A673 (cell line): ENCODE measurements around the gene CAMSAP3. TPM values are rescaled to one million over a fixed set of nuclear protein-coding genes. Genes with fewer than 3 reads are reported as not detected.

Source experiments
- BruUV-seq: library from RNA; stranded (reverse); fragments of 400-500 nt; replicated peaks from 2 replicates; lab custom pipeline; 2021; lab: Mats Ljungman, UMichigan
- CTCF ChIA-PET: fragments of 300-600 bp; sonication (Branson Sonifier 250); formaldehyde crosslinking; loops from one replicate; lab custom pipeline; 2022; ENCODE audit warnings: antibody characterized with exemption; lab: Charles Lee
- POLR2A ChIA-PET: fragments of 300-600 bp; sonication (Branson Sonifier 250); formaldehyde crosslinking; loops from one replicate; lab custom pipeline; 2022; ENCODE audit warnings: antibody characterized with exemption; ENCODE audit not compliant: low non-redundant PET; lab: Charles Lee
- DNase-seq: peaks from one replicate; pipeline ENCODE4 v3.0.0-alpha.2; 2015; ENCODE audit warnings: low spot score
- H3K27ac ChIP-seq: fragments of 200-600 bp; sonication (generic); 2 replicates; pipeline ENCODE4 v1.5.1; 2016; ENCODE audit warnings: mixed run types, low read depth, mild to moderate bottlenecking, mixed read lengths, antibody characterized with exemption, low read length; ENCODE audit not compliant: poor library complexity, severe bottlenecking
- H3K27me3 ChIP-seq: fragments of 200-600 bp; sonication (generic); replicated peaks from 2 replicates; pipeline ENCODE4 v1.6.1; 2017; ENCODE audit warnings: mixed run types, low read depth, mild to moderate bottlenecking, mixed read lengths, antibody characterized with exemption, low read length; ENCODE audit not compliant: insufficient read depth, poor library complexity
- H3K36me3 ChIP-seq: fragments of 200-600 bp; sonication (generic); 2 replicates; pipeline ENCODE4 v1.6.1; 2016; ENCODE audit warnings: mixed run types, mild to moderate bottlenecking, mixed read lengths, antibody characterized with exemption, low read length; ENCODE audit not compliant: insufficient read depth, poor library complexity, severe bottlenecking
- H3K4me1 ChIP-seq: fragments of 200-600 bp; sonication (generic); 2 replicates; pipeline ENCODE4 v1.6.1; 2017; ENCODE audit warnings: mixed run types, mild to moderate bottlenecking, mixed read lengths, antibody characterized with exemption, low read length; ENCODE audit not compliant: insufficient read depth, poor library complexity, severe bottlenecking
- H3K4me3 ChIP-seq: fragments of 200-600 bp; sonication (generic); 2 replicates; pipeline ENCODE4 v1.5.1; 2016; ENCODE audit warnings: low read depth, mixed run types, mild to moderate bottlenecking, mixed read lengths, low read length; ENCODE audit not compliant: poor library complexity, severe bottlenecking
- H3K9me3 ChIP-seq: fragments of 200-600 bp; sonication (generic); 2 replicates; pipeline ENCODE4 v1.6.1; 2016; ENCODE audit warnings: mixed run types, low read depth, mild to moderate bottlenecking, mixed read lengths, antibody characterized with exemption, low read length; ENCODE audit not compliant: poor library complexity, severe bottlenecking
- CTCF ChIP-seq: fragments of 300-800, 200-600 bp; sonication (generic); conservative IDR thresholded peaks from 2 replicates; pipeline ENCODE4 v1.5.1; 2017; ENCODE audit warnings: low read depth, mild to moderate bottlenecking, antibody characterized with exemption, low read length, moderate library complexity, mixed read lengths
- EZH2 ChIP-seq: fragments of 200-600 bp; sonication (generic); IDR thresholded peaks from 2 replicates; pipeline ENCODE4 v1.6.1; 2017; ENCODE audit warnings: borderline replicate concordance, low read depth, mild to moderate bottlenecking, mixed read lengths, antibody characterized with exemption, low read length; ENCODE audit not compliant: poor library complexity, severe bottlenecking
- intact Hi-C: fragments of 100-400 bp; cut with micrococcal nuclease; formaldehyde crosslinking; loops from one replicate; pipeline ENCODE4 v1.10.0; 2022; ENCODE audit not compliant: unreplicated experiment
- total RNA-seq: library from RNA; stranded (reverse); gene quantifications from 2 replicates; pipeline ENCODE4 v1.2.3, GENCODE V29; 2021

CAMSAP3 gene
- total RNA-seq, 1 experiment from 2014 or later: 1.2 TPM

GRCh38 chr19:7633698-7634097 is 38.0 kb downstream of the CAMSAP3 start, which contains the start of gene PCP2:
Gene PCP2, minus strand, starts transcription at chr19:7633719. Its CDS starts 262 bp downstream, at chr19:7633457.
- H3K4me3 ChIP-seq: no peak within 1 kb of the TSS
- POLR2A ChIA-PET: no interaction called here
- DNase-seq: no peak
- no peak within 1 kb of the TSS for H3K27ac ChIP-seq
- intact Hi-C loops: no loop called here
- CTCF ChIA-PET: no interaction called here
- TF ChIP-seq EZH2 (no peak), CTCF (no peak)
- H3K9me3 ChIP-seq: no peaks in the 10 kb centered on the region
- no peaks in the 10 kb centered on the region for H3K27me3 ChIP-seq
- H3K36me3 ChIP-seq: no peaks in the 10 kb centered on the region
- BruUV-seq: no TSS peak
- peaks cover 16% of the 10 kb centered on the region for H3K4me1 ChIP-seq

GRCh38 chr19:7635670-7636069 is 40.0 kb downstream of the CAMSAP3 start:
- CTCF ChIA-PET: no interaction called here
- no peak overlapping the region for H3K27ac ChIP-seq
- BruUV-seq: no TSS peak
- no peak for DNase-seq
- H3K4me3 ChIP-seq: peak overlapping the region; percentile 79
- POLR2A ChIA-PET: no interaction called here
- H3K9me3 ChIP-seq: no peaks in the 10 kb centered on the region
- intact Hi-C loops: no loop called here
- no peaks in the 10 kb centered on the region for H3K36me3 ChIP-seq
- H3K27me3 ChIP-seq: no peaks in the 10 kb centered on the region
- H3K4me1 ChIP-seq: peaks cover 10% of the 10 kb centered on the region
- TF ChIP-seq CTCF (no peak), EZH2 (no peak)

- intact Hi-C loops: no loop called here
- H3K4me1 ChIP-seq: peaks cover 9% of the 10 kb centered on the region
These were observed 40.6 kb downstream of the CAMSAP3 start for GRCh38 chr19:7636317-7636690.

More at GRCh38 chr19:7636317-7636690, 40.6 kb downstream of the CAMSAP3 start:
- no peaks in the 10 kb centered on the region for H3K27me3 ChIP-seq
- H3K4me3 ChIP-seq: peak overlapping the region; percentile 79
- CTCF ChIA-PET: no interaction called here
- H3K9me3 ChIP-seq: no peaks in the 10 kb centered on the region
- POLR2A ChIA-PET: no interaction called here
- H3K36me3 ChIP-seq: no peaks in the 10 kb centered on the region
- DNase-seq: peak; percentile 54
- TF ChIP-seq EZH2: no peak
- no peak for TF ChIP-seq CTCF
- H3K27ac ChIP-seq: no peak overlapping the region
- no TSS peak for BruUV-seq
